Occipital lobe (tissue), 3 donors: Measurements from ENCODE around the gene RBM26. TPM values are rescaled to one million over a fixed set of nuclear protein-coding genes. Genes with fewer than 3 reads are reported as not detected.
"Not testable (repeated sequence)": the region's sequence is repeated elsewhere in the genome, so short reads cannot be mapped to it uniquely, and the experiment has no call there.

Experiments
- DNase-seq: peaks from one replicate; lab custom pipeline; 2025; lab: John Stamatoyannopoulos, UW
- small RNA-seq: library from RNA; depleted of rRNA; stranded (forward); fragments of <200 nt; gene quantifications from one replicate; pipeline ENCODE3, GENCODE V24; 2014
- total RNA-seq: library from RNA; depleted of rRNA; stranded (reverse); fragments of >200 nt; gene quantifications from one replicate; pipeline ENCODE4 v1.2.3, GENCODE V29; 2014

Gene RBM26
- total RNA-seq, 1 donor from 2014 or later, result 79.5 TPM

- DNase-seq, result no peak
Measured at GRCh38 chr13:79281339-79281747, 124.7 kb downstream of the RBM26 start.

- not testable (repeated sequence) for DNase-seq
Measured at GRCh38 chr13:79279735-79280134, 126.3 kb downstream of the RBM26 start.

GRCh38 chr13:79273045-79273444, 133.0 kb downstream of the RBM26 start:
- DNase-seq, result no peak

GRCh38 chr13:79271616-79272015, 134.4 kb downstream of the RBM26 start:
- no peak for DNase-seq

- no peak for DNase-seq
Measured at GRCh38 chr13:79270859-79271258, 135.2 kb downstream of the RBM26 start.

Small RNA genes within 50 kb of the gene (small RNA-seq; reads per million reads assigned to genes)
- not detected for gene RNA5SP33

Other genes with a start within 250 kb of the RBM26 start
- 84.1 TPM for gene NDFIP2, start 74.9 kb upstream of the RBM26 start, total RNA-seq